DOHH2 (cell line): ENCODE measurements around the gene XRCC3.

Source experiments
- H3F3A ChIP-seq: fragments of 200-600 bp; sonication (generic), shearing (Covaris generic); 2 replicates; pipeline ENCODE4 v1.6.0; 2016; ENCODE audit warnings: antibody characterized with exemption, mild to moderate bottlenecking; ENCODE audit not compliant: control insufficient read depth, insufficient read depth
- H3K27ac ChIP-seq: fragments of 200-600 bp; sonication (generic); 2 replicates; pipeline ENCODE4 v1.5.1; 2014; ENCODE audit warnings: low read depth, mild to moderate bottlenecking, low read length, moderate library complexity
- H3K27me3 ChIP-seq: fragments of 200-600 bp; sonication (generic); 2 replicates; pipeline ENCODE4 v1.6.1; 2014; ENCODE audit warnings: mild to moderate bottlenecking, low read length, mixed read lengths; ENCODE audit not compliant: control insufficient read depth
- H3K36me3 ChIP-seq: fragments of 200-600 bp; sonication (generic); 2 replicates; pipeline ENCODE4 v1.6.1; 2014; ENCODE audit warnings: mild to moderate bottlenecking, low read length, moderate library complexity, mixed read lengths; ENCODE audit not compliant: control insufficient read depth
- H3K4me1 ChIP-seq: fragments of 200-600 bp; sonication (generic); 2 replicates; pipeline ENCODE4 v1.6.1; 2014; ENCODE audit warnings: mild to moderate bottlenecking, low read length, mixed read lengths; ENCODE audit not compliant: control insufficient read depth
- H3K4me2 ChIP-seq: fragments of 200-600 bp; sonication (generic); 2 replicates; pipeline ENCODE4 v1.6.0; 2014; ENCODE audit warnings: mild to moderate bottlenecking, low read length, moderate library complexity
- H3K4me3 ChIP-seq: fragments of 200-600 bp; sonication (generic); 2 replicates; pipeline ENCODE4 v1.5.1; 2014; ENCODE audit warnings: mild to moderate bottlenecking, low read length, mixed read lengths
- H3K79me2 ChIP-seq: fragments of 200-600 bp; sonication (generic); 2 replicates; pipeline ENCODE4 v1.6.1; 2014; ENCODE audit warnings: mild to moderate bottlenecking, low read length, mixed read lengths; ENCODE audit not compliant: control insufficient read depth
- H3K9me2 ChIP-seq: fragments of 200-600 bp; sonication (generic); replicated peaks from 2 replicates; pipeline ENCODE4 v1.6.1; 2014; ENCODE audit warnings: mild to moderate bottlenecking, low read length, mixed read lengths; ENCODE audit not compliant: control insufficient read depth
- H3K9me3 ChIP-seq: fragments of 200-600 bp; sonication (generic); 2 replicates; pipeline ENCODE4 v1.6.1; 2014; ENCODE audit warnings: antibody characterized with exemption, low read length, mixed read lengths; ENCODE audit not compliant: control insufficient read depth, insufficient read depth
- H4K20me1 ChIP-seq: fragments of 200-600 bp; sonication (generic); 2 replicates; pipeline ENCODE4 v1.6.0; 2014; ENCODE audit warnings: low read depth, mild to moderate bottlenecking, antibody characterized with exemption, low read length, moderate library complexity; ENCODE audit not compliant: control insufficient read depth, insufficient read depth
- EZH2phosphoT487 ChIP-seq: fragments of 200-600 bp; sonication (generic); IDR thresholded peaks from 2 replicates; pipeline ENCODE4 v1.6.1; 2017; ENCODE audit warnings: borderline replicate concordance, mild to moderate bottlenecking, antibody characterized with exemption, low read length, moderate library complexity, mixed read lengths
- TF ChIP-seq, protein P1 (sequence below): fragments of 200-600 bp; sonication (generic); IDR thresholded peaks from one replicate; pipeline ENCODE4 v1.5.1; 2014; ENCODE audit warnings: antibody characterized with exemption, mild to moderate bottlenecking, low read depth, low read length; ENCODE audit not compliant: poor library complexity, severe bottlenecking

The XRCC3 gene

DNA sequence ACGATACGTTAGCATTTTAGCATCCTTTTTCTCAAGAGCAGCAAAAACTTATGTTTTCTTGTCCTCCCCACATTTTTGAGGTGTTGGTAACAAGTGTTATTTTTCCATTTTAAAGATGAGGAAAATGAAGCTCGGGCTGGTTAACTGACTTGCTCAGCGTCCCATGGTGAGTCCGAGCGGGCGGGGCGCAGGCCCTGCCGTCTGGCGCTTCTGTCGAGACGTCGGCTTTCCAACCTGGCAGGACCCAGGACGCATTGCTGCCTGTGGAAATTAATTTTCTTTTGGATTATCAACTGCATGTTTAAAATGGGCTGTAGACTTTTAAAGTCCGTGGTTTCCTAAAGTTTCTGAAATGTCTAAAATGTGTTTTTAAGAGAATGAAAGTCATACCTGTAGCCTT lies 30.4 kb downstream of the XRCC3 start:
- Histone ChIP-seq H3K4me1 (peaks cover 19% of the 10 kb centered on the region), H3K36me3 (peaks cover 67% of the 10 kb centered on the region), H3K79me2 (peaks cover 19% of the 10 kb centered on the region), H3K9me3 (no peaks in the 10 kb centered on the region), H3K4me2 (no peak overlapping the region), H3K27me3 (no peaks in the 10 kb centered on the region), H3F3A (peaks cover 19% of the 10 kb centered on the region), H4K20me1 (no peaks in the 10 kb centered on the region), H3K9me2 (no peaks in the 10 kb centered on the region), H3K27ac (no peak overlapping the region), H3K4me3 (no peak overlapping the region)
- TF ChIP-seq, protein P1, sequence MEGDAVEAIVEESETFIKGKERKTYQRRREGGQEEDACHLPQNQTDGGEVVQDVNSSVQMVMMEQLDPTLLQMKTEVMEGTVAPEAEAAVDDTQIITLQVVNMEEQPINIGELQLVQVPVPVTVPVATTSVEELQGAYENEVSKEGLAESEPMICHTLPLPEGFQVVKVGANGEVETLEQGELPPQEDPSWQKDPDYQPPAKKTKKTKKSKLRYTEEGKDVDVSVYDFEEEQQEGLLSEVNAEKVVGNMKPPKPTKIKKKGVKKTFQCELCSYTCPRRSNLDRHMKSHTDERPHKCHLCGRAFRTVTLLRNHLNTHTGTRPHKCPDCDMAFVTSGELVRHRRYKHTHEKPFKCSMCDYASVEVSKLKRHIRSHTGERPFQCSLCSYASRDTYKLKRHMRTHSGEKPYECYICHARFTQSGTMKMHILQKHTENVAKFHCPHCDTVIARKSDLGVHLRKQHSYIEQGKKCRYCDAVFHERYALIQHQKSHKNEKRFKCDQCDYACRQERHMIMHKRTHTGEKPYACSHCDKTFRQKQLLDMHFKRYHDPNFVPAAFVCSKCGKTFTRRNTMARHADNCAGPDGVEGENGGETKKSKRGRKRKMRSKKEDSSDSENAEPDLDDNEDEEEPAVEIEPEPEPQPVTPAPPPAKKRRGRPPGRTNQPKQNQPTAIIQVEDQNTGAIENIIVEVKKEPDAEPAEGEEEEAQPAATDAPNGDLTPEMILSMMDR, result no peak
- TF ChIP-seq EZH2phosphoT487, result no peak

GRCh38 chr14:103684471-103684870 lies 30.8 kb downstream of the XRCC3 start:
- Histone ChIP-seq H3K9me2 (no peaks in the 10 kb centered on the region), H3F3A (peaks cover 19% of the 10 kb centered on the region), H3K79me2 (peaks cover 18% of the 10 kb centered on the region), H3K27ac (no peak overlapping the region), H4K20me1 (no peaks in the 10 kb centered on the region), H3K9me3 (no peaks in the 10 kb centered on the region), H3K4me2 (no peak overlapping the region), H3K36me3 (peaks cover 71% of the 10 kb centered on the region), H3K4me1 (peaks cover 19% of the 10 kb centered on the region), H3K4me3 (no peak overlapping the region), H3K27me3 (no peaks in the 10 kb centered on the region)
- TF ChIP-seq, protein P1, result no peak
- no peak for TF ChIP-seq EZH2phosphoT487

DNA sequence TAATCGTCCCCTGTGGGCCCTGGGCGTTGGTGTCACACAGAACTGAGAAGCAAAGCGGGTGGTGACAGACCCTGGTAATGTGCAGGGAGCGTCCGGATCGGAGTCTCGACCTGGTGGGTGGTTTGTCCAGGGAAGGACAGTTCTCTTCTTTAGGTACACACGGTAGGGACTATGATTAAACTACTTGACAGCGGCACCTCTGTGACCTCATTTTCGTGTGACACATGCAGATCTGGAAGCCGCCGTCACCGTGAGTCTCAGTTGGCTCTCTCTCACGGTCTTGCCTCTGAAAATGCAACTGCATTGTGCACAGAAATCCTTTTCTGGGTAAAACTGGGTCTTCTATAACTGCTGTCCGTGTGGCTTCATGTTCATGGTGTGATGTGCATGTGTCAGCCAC lies 32.1 kb downstream of the XRCC3 start:
- peaks cover 18% of the 10 kb centered on the region for H3K4me1 ChIP-seq
- H3K9me2 ChIP-seq, result no peaks in the 10 kb centered on the region
- H3K4me3 ChIP-seq, result no peak overlapping the region
- H3K4me2 ChIP-seq, result no peak overlapping the region
- H3K9me3 ChIP-seq, result no peaks in the 10 kb centered on the region
- H3K27ac ChIP-seq, result no peak overlapping the region
- H3K36me3 ChIP-seq, result peaks cover 80% of the 10 kb centered on the region
- H3K27me3 ChIP-seq, result no peaks in the 10 kb centered on the region
- TF ChIP-seq EZH2phosphoT487, result no peak
- TF ChIP-seq, protein P1, result no peak
- H4K20me1 ChIP-seq, result no peaks in the 10 kb centered on the region
- peaks cover 18% of the 10 kb centered on the region for H3F3A ChIP-seq
- peaks cover 10% of the 10 kb centered on the region for H3K79me2 ChIP-seq
